GM19023 (cell line): ENCODE measurements around the gene FRAT1.
"Not testable (repeated sequence)": the region's sequence is repeated elsewhere in the genome, so short reads cannot be mapped to it uniquely, and the experiment has no call there.

ENCODE experiments used
- ATAC-seq: cut with Tn5 transposase; IDR thresholded peaks from one replicate; pipeline ENCODE4 v1.9.1; 2021; ENCODE audit warnings: mild to moderate bottlenecking, moderate library complexity; ENCODE audit not compliant: unreplicated experiment

Gene FRAT1

GRCh38 chr10:97334370-97335175 lies 15.5 kb downstream of the FRAT1 start, which contains the start of gene FRAT2:
TSS of gene FRAT2 (minus strand) at chr10:97334729. CDS start at chr10:97334572, 157 bp downstream.
- peak; percentile 88 for ATAC-seq

DNA sequence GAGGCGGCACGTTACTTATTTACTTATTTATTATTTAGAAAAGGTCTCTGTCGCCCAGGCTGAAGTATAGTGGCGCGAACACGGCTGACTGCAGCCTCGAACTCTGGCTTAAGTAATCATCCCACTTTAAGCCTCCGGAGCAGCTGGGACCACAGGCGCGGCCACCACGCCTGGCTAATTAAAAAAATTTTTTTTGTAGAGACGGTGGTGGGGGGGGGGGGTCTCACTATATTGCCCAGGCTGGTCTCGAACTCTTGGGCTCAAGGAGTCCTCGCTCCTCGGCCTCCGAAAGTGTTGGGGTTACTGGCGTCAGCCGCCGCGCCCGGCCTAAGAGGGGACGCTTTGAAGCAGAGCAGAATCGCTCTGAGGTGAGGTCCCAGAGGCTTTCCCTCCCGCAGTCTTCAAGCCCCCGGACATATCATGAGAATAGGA lies 16.1 kb downstream of the FRAT1 start:
- ATAC-seq = no peak

- ATAC-seq = no peak
Observed at GRCh38 chr10:97336006-97336405, 16.9 kb downstream of the FRAT1 start.

DNA sequence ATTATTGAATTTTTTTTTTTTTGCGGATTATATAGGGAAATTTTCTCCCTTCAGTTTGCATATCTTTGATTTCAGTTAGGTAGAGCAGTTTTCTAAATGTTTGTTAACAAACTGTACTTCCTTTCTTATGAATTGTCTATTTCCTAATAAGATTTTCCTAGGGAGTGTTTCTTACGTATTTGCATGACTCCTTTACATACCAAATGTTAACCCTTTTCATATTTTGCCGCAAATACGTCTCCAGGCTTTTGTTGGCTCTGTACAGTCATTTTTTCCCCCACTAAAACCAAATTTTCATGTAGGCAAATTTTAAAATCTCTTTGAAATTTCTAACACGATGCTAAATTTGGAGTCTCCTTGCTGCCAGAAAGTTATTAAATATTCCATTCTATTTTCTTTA lies 17.4 kb downstream of the FRAT1 start:
- no peak for ATAC-seq

GRCh38 chr10:97336942-97337831 lies 18.1 kb downstream of the FRAT1 start:
- ATAC-seq = no peak

DNA sequence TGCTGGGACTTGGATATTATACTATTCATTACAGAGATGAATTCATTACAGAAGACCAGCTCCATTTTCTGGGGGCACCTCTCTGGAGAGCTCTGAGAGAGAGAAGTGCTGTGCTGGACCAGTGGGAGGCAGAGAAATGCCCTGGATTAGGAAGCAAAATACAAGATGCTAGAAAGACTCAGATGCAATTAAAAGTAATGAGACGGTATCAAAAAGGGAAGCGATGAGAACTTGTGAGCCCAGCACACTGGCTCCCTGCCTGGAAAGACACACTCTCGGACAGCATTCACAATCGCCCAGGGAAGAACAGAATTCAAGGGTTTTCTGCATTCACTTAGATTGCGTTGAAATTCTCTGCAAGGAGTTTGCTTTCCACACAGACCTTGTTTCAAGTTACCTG lies 19.0 kb downstream of the FRAT1 start:
- ATAC-seq = no peak

DNA sequence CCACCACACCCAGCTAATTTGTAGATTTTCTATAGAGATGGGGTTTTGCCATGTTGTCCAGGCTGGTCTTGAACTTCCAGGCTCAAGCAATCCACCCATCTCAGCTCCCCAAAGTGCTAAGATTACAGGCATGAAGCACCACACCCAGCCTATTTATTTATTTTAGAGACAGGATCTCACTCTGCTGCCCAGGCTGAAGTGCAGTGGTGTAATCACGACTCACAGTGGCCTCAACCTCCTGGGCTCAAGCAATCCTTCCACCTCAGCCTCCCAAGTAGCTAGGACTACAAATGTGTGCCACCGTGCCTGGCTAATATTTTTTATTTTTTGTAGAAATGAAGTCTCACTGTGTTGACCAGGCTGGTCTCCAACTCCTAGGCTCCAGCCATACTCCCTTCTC lies 22.3 kb downstream of the FRAT1 start:
- ATAC-seq = no peak

- not testable (repeated sequence) for ATAC-seq
Observed at GRCh38 chr10:97343664-97344063, 24.6 kb downstream of the FRAT1 start.

DNA sequence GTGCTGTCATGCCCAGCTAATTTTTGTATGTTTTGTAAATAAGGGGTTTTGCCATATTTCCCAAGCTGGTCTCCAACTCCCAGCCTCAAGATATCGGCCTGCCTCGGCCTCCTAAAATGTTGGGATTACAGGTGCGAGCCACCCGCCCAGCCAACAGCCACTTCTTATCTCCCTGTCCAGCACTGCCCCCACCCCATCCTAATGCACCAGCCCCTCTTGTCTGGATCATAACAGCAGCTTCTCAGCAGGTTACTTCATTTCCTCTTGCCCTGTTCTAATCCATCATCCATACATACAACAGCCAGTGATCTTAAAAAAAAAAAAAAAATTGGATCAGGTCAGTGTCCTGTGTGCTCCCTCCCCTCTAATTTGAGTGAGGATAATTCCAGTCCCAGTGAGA lies 28.2 kb downstream of the FRAT1 start:
- ATAC-seq = no peak

- ATAC-seq = no peak
Observed at GRCh38 chr10:97349752-97350513, 30.9 kb downstream of the FRAT1 start.

- no peak for ATAC-seq
Observed at GRCh38 chr10:97353945-97354344, 34.9 kb downstream of the FRAT1 start.

DNA sequence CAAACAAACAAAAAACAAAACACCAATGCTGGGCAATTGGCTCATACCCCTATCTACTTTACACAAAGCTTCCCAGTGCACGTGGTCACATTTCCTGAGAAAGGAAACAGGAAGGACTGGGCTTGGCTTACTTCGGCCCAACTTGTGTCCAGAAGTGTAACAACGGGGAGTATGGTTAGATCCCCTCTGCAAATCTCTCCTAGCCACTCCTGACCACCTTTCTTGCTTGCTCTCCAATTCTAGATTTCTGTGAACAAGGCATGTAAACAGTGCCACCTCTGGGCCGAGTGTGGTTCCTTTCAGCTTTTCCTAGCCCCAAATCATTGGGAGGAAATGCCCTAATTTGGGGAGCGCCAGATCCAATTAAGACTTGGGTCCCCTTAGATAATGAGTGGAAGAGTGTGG lies 36.5 kb downstream of the FRAT1 start:
- no peak for ATAC-seq

DNA sequence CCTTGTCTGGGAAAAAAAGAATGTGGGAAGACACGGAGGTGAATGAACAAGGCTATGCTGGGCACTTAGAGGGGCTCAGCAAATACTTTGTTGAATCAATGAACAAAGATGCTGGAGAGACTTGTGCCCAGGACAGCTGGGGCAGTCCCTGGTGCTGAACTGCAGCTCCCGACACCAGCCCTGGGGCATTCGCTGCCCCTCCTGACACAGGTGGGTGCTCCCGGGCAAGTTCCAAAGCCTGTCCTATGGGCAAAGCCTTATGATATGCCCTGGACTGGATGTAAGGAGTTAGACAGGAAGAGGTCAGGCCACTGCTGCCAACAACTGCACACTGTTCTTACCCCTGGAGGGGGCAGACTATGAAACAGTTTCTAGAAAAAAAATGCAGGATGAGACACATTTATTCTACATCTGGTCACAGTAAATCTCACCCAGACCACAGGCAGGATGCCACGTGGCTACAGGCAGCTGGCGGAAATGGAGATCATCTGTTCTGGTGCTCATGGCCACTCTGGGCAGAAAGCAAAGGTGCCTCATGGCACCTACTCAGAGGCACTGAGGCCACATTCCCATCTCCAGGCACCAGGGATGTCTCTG lies 37.3 kb downstream of the FRAT1 start:
- ATAC-seq = no peak

GRCh38 chr10:97356918-97357317 lies 37.8 kb downstream of the FRAT1 start:
- ATAC-seq = no peak

DNA sequence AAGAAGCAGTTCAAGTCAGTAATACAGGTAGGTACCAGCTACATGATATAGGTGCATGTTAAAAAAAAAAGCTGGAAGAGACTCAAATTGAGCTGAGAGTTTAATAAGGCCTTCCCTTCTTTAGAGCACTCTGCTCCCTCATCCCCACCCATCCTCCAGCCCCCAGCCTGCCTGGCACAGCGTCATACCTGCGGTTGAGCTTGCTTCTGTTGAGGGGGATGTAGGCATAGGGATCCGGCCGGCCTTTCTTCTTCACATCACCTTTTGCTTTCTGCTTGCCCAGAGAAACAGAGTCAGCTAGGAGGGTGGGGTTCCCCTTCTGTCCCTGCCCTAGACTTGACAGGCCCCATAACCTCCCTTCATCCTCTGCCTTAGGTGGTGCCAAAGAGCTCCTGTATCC lies 39.3 kb downstream of the FRAT1 start:
- no peak for ATAC-seq

GRCh38 chr10:97358781-97359180 lies 39.7 kb downstream of the FRAT1 start:
- no peak for ATAC-seq

- ATAC-seq = no peak
Observed at GRCh38 chr10:97360705-97361536, 41.9 kb downstream of the FRAT1 start.

- ATAC-seq = no peak
Observed at GRCh38 chr10:97361537-97361901, 42.4 kb downstream of the FRAT1 start.

GRCh38 chr10:97362310-97363033 lies 43.4 kb downstream of the FRAT1 start:
- no peak for ATAC-seq
